Right lobe of liver (tissue), 6 donors: Measurements from ENCODE around the gene PDXP. TPM values are rescaled to one million over a fixed set of nuclear protein-coding genes. Genes with fewer than 3 reads are reported as not detected.

Source experiments
- ATAC-seq, 4 donors: fragments of 200-7000 bp; cut with Tn5 transposase; one replicate each; pipeline ENCODE4 v1.9.1; 2020; ENCODE audit warnings: mild to moderate bottlenecking in 4 of 4, moderate library complexity in 4 of 4
- DNase-seq, 3 donors: peaks; one replicate each; pipeline ENCODE4 v3.0.0-alpha.2; 2020
- H3K27ac ChIP-seq, 3 donors: fragments of 200-600 bp; one replicate each; pipeline ENCODE4 v1.8.0; 2022
- H3K27me3 ChIP-seq, 2 donors: fragments of 200-600 bp; one replicate each; pipeline ENCODE4 v1.8.0; 2022
- H3K36me3 ChIP-seq, 4 donors: fragments of 200-600 bp; sonication (generic) in 1 of 4; one replicate each; pipeline versions ENCODE4 v1.5.1 to v1.8.0; 2017 to 2022; ENCODE audit warnings: control low read depth in 1 of 4
- H3K4me1 ChIP-seq, 4 donors: fragments of 200-600 bp; sonication (generic) in 1 of 4; one replicate each; pipeline versions ENCODE4 v1.5.1 to v1.8.0; 2017 to 2022; ENCODE audit warnings: control low read depth in 1 of 4
- H3K4me3 ChIP-seq, 3 donors: fragments of 200-600 bp; one replicate each; pipeline ENCODE4 v1.8.0; 2022
- H3K9me3 ChIP-seq, 4 donors: fragments of 200-600 bp; sonication (generic) in 1 of 4; one replicate each; pipeline versions ENCODE4 v1.5.1 to v1.8.0; 2017 to 2022; ENCODE audit warnings: control low read depth in 1 of 4
- POLR2A ChIP-seq: fragments of 450-650 bp; IDR thresholded peaks from one replicate; pipeline ENCODE4 v1.6.1; 2017; ENCODE audit warnings: antibody characterized with exemption, mild to moderate bottlenecking
- WGBS: methylation state at CpG from one replicate; pipeline ENCODE4 v1.1.6; 2018; ENCODE audit warnings: low coverage, low lambda C conversion rate; ENCODE audit not compliant: insufficient coverage; ENCODE audit errors: missing lambda C conversion rate; 5-methylcytosine and 5-hydroxymethylcytosine counted together
- intact Hi-C, 2 donors: fragments of 100-400 bp; cut with DNase I; formaldehyde crosslinking; loops; one replicate each; pipeline versions ENCODE4 v1.11.2 to v1.14.1; 2022
- total RNA-seq, 6 experiments: library from RNA; depleted of rRNA in 2 of 6; stranded (reverse); fragments of >200 nt in 2 of 6; fragmentation: NEBNext Ultra II Directional in 3 of 6; extraction: Animal tissue kit (Norgen Biotek cat#: 25700) in 3 of 6; gene quantifications; one replicate each; pipeline versions ENCODE4 v1.1.0 to v1.2.4, GENCODE V29; 2016 to 2023
- TF ChIP-seq, protein P1 (sequence below), 4 donors: fragments of 200-600 bp in 3 of 4; fragments of 450-650 bp in 1 of 4; IDR thresholded peaks; one replicate each; pipeline versions ENCODE4 v1.5.1 to v1.8.0; 2016 to 2022; ENCODE audit warnings: antibody characterized with exemption in 4 of 4, mild to moderate bottlenecking in 2 of 4
- donor health status: DM: no; HTN: yes; CAD: no.
- donor health status: DM: no; HTN: no; CAD: no.
- donor health status: DM: no; HTN: no; CAD: no.
- donor health status: DM: no; HTN: yes; CAD: no.
- donor health status: DM: no; HTN: yes; CAD: no.

PDXP gene
- total RNA-seq, 6 experiments from 2014 or later, result 15.7 to 63.4 (median 34.4) TPM

DNA sequence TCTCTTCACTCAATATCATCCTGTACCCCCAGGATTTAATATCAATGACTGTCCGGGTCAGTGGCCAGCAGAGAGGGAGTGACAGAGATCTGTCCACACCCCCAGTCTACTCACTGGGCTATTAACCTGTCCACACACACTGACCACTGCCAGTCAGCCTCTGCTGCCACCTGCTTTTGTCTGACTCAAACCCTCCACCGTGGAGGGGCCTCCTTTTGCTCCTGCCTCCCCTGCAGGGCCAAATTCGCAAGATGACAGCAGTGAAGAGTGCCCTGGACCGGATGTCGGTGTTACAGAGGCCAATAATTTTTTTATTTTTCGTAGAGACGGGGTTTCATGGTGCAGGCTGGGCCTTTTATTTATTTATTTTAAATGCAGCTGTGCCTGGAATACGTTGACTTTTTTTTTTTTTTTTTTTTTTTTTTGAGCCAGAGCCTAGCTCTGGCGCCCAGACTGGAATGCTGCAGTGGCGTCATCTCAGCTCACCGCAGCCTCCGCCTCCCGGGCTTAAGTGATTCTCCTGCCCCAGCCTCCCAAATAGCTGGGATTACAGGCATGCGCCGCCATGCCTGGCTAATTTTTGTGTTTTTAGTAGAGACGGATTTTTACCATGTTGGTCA, 5.1 kb downstream of the PDXP start:
- peaks cover 0 to 32% (median 16%) of the 10 kb centered on the region in 4 donors for H3K4me1 ChIP-seq
- no peak overlapping the region for H3K4me3 ChIP-seq
- ATAC-seq (no peak), DNase-seq (no peak)
- H3K27ac ChIP-seq, result no peak overlapping the region
- H3K27me3 ChIP-seq, result no peaks in the 10 kb centered on the region
- H3K9me3 ChIP-seq, result no peaks in the 10 kb centered on the region
- WGBS, result 55% methylated on average over 16 of the region's 16 CpGs
- H3K36me3 ChIP-seq, result peaks cover 0 to 18% (median 9%) of the 10 kb centered on the region in 4 donors
- intact Hi-C loops, result no loop called here
- TF ChIP-seq POLR2A, result no peak
- TF ChIP-seq, protein P1, sequence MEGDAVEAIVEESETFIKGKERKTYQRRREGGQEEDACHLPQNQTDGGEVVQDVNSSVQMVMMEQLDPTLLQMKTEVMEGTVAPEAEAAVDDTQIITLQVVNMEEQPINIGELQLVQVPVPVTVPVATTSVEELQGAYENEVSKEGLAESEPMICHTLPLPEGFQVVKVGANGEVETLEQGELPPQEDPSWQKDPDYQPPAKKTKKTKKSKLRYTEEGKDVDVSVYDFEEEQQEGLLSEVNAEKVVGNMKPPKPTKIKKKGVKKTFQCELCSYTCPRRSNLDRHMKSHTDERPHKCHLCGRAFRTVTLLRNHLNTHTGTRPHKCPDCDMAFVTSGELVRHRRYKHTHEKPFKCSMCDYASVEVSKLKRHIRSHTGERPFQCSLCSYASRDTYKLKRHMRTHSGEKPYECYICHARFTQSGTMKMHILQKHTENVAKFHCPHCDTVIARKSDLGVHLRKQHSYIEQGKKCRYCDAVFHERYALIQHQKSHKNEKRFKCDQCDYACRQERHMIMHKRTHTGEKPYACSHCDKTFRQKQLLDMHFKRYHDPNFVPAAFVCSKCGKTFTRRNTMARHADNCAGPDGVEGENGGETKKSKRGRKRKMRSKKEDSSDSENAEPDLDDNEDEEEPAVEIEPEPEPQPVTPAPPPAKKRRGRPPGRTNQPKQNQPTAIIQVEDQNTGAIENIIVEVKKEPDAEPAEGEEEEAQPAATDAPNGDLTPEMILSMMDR (IDR thresholded peaks at IDR 0.05), result no peak

DNA sequence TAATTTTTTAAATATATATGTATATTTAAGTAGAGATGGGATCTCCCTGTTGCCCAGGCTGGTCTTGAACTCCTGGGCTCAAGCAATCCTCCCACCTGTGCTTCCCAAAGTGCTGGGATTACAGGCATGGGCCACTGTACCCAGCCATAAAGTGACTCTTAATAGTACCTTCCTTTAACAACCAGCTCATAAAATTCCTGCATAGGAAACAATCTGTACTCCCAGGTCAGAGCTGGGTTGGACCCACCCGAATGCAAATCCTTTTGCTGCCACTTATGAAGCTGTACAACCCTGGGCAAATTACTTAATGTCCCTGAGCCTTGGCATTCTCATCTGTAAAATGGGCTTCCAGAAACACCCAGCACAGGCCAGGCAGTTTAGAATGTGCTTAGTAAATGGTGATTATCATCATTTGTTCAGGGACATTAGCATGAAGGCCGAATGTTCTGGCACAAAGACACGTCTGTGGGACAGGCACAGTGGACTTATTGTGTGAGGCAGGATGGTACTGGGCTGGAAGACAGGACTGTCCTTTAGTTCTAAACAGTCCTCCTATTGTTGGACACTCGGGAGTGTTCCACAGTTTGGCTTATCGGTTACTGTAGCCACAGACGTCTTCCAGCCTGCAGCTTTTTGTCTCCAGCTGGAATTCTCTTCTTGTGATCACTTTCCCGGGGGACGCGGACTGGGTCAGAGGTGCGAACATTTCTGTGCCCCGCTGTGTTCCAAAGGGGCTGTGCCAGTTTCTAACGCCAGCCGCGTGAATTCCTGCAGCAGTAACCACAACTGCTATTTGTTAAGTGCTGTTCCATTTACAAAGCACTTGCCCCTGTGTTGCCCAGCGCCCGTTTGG, 6.0 kb downstream of the PDXP start:
- WGBS, result 60% methylated on average over 14 of the region's 16 CpGs

DNA sequence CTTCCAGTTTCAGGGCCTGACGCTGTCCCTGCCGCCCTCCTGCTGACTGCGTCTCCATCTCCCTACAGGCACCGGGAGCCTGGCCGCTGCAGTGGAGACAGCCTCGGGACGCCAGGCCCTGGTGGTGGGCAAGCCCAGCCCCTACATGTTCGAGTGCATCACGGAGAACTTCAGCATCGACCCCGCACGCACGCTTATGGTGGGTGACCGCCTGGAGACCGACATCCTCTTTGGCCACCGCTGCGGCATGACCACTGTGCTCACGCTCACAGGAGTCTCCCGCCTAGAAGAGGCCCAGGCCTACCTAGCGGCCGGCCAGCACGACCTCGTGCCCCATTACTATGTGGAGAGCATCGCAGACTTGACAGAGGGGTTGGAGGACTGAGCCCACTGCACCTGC, 7.0 kb downstream of the PDXP start:
- 100% methylated on average over 3 of the region's 24 CpGs for WGBS
- no peaks in the 10 kb centered on the region for H3K27me3 ChIP-seq
- H3K36me3 ChIP-seq, result peaks cover 0 to 18% (median 9%) of the 10 kb centered on the region in 4 donors
- H3K4me3 ChIP-seq, result no peak overlapping the region
- peaks cover 0 to 28% (median 13%) of the 10 kb centered on the region in 4 donors for H3K4me1 ChIP-seq
- ATAC-seq (no peak), DNase-seq (no peak)
- no peak for TF ChIP-seq POLR2A
- TF ChIP-seq, protein P1 (IDR thresholded peaks at IDR 0.05), result no peak
- no peaks in the 10 kb centered on the region for H3K9me3 ChIP-seq
- intact Hi-C loops, result no loop called here
- no peak overlapping the region for H3K27ac ChIP-seq

More for the DNA sequence above, 6.0 kb downstream of the PDXP start:
- Histone ChIP-seq H3K27me3 (no peaks in the 10 kb centered on the region), H3K27ac (no peak overlapping the region), H3K4me3 (no peak overlapping the region), H3K4me1 (peaks cover 0 to 32% (median 16%) of the 10 kb centered on the region in 4 donors), H3K9me3 (no peaks in the 10 kb centered on the region), H3K36me3 (peaks cover 0 to 18% (median 9%) of the 10 kb centered on the region in 4 donors)
- DNase-seq, result no peak
- no peak for TF ChIP-seq POLR2A
- TF ChIP-seq, protein P1 (IDR thresholded peaks at IDR 0.05), result no peak
- no peak for ATAC-seq
- intact Hi-C loops, result no loop called here

DNA sequence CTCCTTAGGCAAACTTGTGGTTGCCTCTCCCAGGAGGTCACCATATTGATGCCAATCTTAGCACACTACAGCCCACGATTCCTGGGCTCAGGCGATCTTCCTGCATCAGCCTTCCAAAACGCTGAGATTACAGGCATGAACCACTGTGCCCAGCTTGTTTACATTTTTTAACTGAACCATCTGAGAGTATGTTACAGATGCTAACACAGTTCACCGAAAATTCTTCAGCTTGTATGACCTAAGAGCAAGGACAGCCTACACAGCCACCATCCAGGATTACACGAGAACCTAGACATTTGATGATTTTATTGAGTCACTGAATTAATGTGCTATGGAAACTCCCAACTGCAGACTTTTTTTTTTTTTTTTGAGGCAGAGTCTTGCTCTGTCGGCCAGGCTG, 11.1 kb downstream of the PDXP start:
- Histone ChIP-seq H3K4me1 (peaks cover 0 to 4% (median under 1%) of the 10 kb centered on the region in 4 donors), H3K27ac (no peak overlapping the region), H3K27me3 (no peaks in the 10 kb centered on the region), H3K36me3 (peaks cover 0 to 18% (median 9%) of the 10 kb centered on the region in 4 donors), H3K4me3 (no peak overlapping the region), H3K9me3 (no peaks in the 10 kb centered on the region)
- no peak for TF ChIP-seq POLR2A
- TF ChIP-seq, protein P1 (IDR thresholded peaks at IDR 0.05), result no peak
- ATAC-seq (no peak), DNase-seq (no peak)
- 52% methylated on average over 5 of the region's 6 CpGs for WGBS
- intact Hi-C loops, result no loop called here
